Measurements from ENCODE around the gene EFCAB6. TPM values are rescaled to one million over a fixed set of nuclear protein-coding genes. Genes with fewer than 3 reads are reported as not detected.

The EFCAB6 gene
- total and polyA plus RNA-seq, 4 donors = 0.14 to 2.1 (median 0.53) TPM

GRCh38 chr22:43483669-43484068 is 328.4 kb downstream of the EFCAB6 start (continued):
- no peak for TF ChIP-seq CTCF (IDR thresholded peaks at IDR 0.05; ENCODE audit: low read depth, low read length, missing input control)
- no peak for TF ChIP-seq FOXA1 (IDR thresholded peaks at IDR 0.05)
- TF ChIP-seq HNF4G (IDR thresholded peaks at IDR 0.05) = no peak
- TF ChIP-seq GABPA (IDR thresholded peaks at IDR 0.05 in 1 of 2, conservative IDR thresholded peaks at IDR 0.05 in 1 of 2) = no peak
- TF ChIP-seq TAF1 (conservative IDR thresholded peaks at IDR 0.05) = no peak
- TF ChIP-seq YY1 (IDR thresholded peaks at IDR 0.05) = no peak
- no peak for TF ChIP-seq EGR1 (IDR thresholded peaks at IDR 0.05; ENCODE audit: low read depth in 2 of 2)
- no peak for TF ChIP-seq RXRA (IDR thresholded peaks at IDR 0.05)
- TF ChIP-seq MAX (IDR thresholded peaks at IDR 0.05) = no peak
- TF ChIP-seq SP1 (IDR thresholded peaks at IDR 0.05) = no peak

- no peak for DNase-seq (ENCODE audit: low spot score)
- Histone ChIP-seq H3K27me3 (ENCODE audit: control insufficient read depth in 4 of 4, insufficient read depth in 4 of 4, low read length in 3 of 4) (no peaks in the 10 kb centered on the region), H3K4me1 (ENCODE audit: control insufficient read depth in 4 of 4, insufficient read depth in 4 of 4, low read length in 3 of 4) (peaks cover 0 to 5% (median 0%) of the 10 kb centered on the region in 4 donors), H3K36me3 (ENCODE audit: control insufficient read depth in 4 of 4, insufficient read depth in 3 of 4, low read depth in 1 of 4, low read length in 3 of 4) (no peaks in the 10 kb centered on the region), H3K4me3 (ENCODE audit: low read depth in 1 of 3, low read length in 3 of 3) (no peak overlapping the region), H3K27ac (ENCODE audit: low read depth in 1 of 2, low read length in 2 of 2) (no peak overlapping the region), H3K9ac (ENCODE audit: low read depth in 1 of 2, low read length in 2 of 2) (no peak overlapping the region), H3K9me3 (ENCODE audit: control insufficient read depth in 4 of 4, low read length in 3 of 4) (no peaks in the 10 kb centered on the region)
- WGBS = 87% methylated on average over 13 of the region's 13 CpGs
- TF ChIP-seq HNF4G (IDR thresholded peaks at IDR 0.05) = no peak
- TF ChIP-seq SP1 (IDR thresholded peaks at IDR 0.05) = no peak
- TF ChIP-seq NR2F2 (IDR thresholded peaks at IDR 0.05) = no peak
- TF ChIP-seq ZBTB33 (IDR thresholded peaks at IDR 0.05) = no peak
- TF ChIP-seq ATF3 (IDR thresholded peaks at IDR 0.05) = no peak
- TF ChIP-seq RAD21 (IDR thresholded peaks at IDR 0.05) = no peak
- no peak for TF ChIP-seq EGR1 (IDR thresholded peaks at IDR 0.05; ENCODE audit: low read depth in 2 of 2)
- TF ChIP-seq YY1 (IDR thresholded peaks at IDR 0.05) = no peak
Measured at GRCh38 chr22:43483266-43483665, 328.8 kb downstream of the EFCAB6 start.

- WGBS = 76% methylated on average over 8 of the region's 8 CpGs
- Histone ChIP-seq H3K4me3 (ENCODE audit: low read depth in 1 of 3, low read length in 3 of 3) (no peak overlapping the region), H3K4me1 (ENCODE audit: control insufficient read depth in 4 of 4, insufficient read depth in 4 of 4, low read length in 3 of 4) (peaks cover 0 to 5% (median 0%) of the 10 kb centered on the region in 4 donors), H3K27ac (ENCODE audit: low read depth in 1 of 2, low read length in 2 of 2) (no peak overlapping the region), H3K9ac (ENCODE audit: low read depth in 1 of 2, low read length in 2 of 2) (no peak overlapping the region), H3K36me3 (ENCODE audit: control insufficient read depth in 4 of 4, insufficient read depth in 3 of 4, low read depth in 1 of 4, low read length in 3 of 4) (no peaks in the 10 kb centered on the region), H3K9me3 (ENCODE audit: control insufficient read depth in 4 of 4, low read length in 3 of 4) (no peaks in the 10 kb centered on the region), H3K27me3 (ENCODE audit: control insufficient read depth in 4 of 4, insufficient read depth in 4 of 4, low read length in 3 of 4) (no peaks in the 10 kb centered on the region)
- no peak for DNase-seq (ENCODE audit: low spot score)
- TF ChIP-seq SP1 (IDR thresholded peaks at IDR 0.05) = no peak
- no peak for TF ChIP-seq RAD21 (IDR thresholded peaks at IDR 0.05)
- TF ChIP-seq RXRA (IDR thresholded peaks at IDR 0.05) = no peak
- TF ChIP-seq HNF4G (IDR thresholded peaks at IDR 0.05) = no peak
- no peak for TF ChIP-seq FOXA2 (IDR thresholded peaks at IDR 0.05)
- TF ChIP-seq TAF1 (conservative IDR thresholded peaks at IDR 0.05) = no peak
- no peak for TF ChIP-seq JUND (IDR thresholded peaks at IDR 0.05)
- TF ChIP-seq CTCF (IDR thresholded peaks at IDR 0.05; ENCODE audit: low read depth, low read length, missing input control) = no peak
- TF ChIP-seq HNF4A (conservative IDR thresholded peaks at IDR 0.05) = no peak
- no peak for TF ChIP-seq GABPA (IDR thresholded peaks at IDR 0.05 in 1 of 2, conservative IDR thresholded peaks at IDR 0.05 in 1 of 2)
- no peak for TF ChIP-seq EGR1 (IDR thresholded peaks at IDR 0.05; ENCODE audit: low read depth in 2 of 2)
- TF ChIP-seq FOXA1 (IDR thresholded peaks at IDR 0.05) = no peak
- no peak for TF ChIP-seq YY1 (IDR thresholded peaks at IDR 0.05)
- no peak for TF ChIP-seq ATF3 (IDR thresholded peaks at IDR 0.05)
- TF ChIP-seq MAX (IDR thresholded peaks at IDR 0.05) = no peak
- no peak for TF ChIP-seq ZBTB33 (IDR thresholded peaks at IDR 0.05)
- no peak for TF ChIP-seq NR2F2 (IDR thresholded peaks at IDR 0.05)
Measured at GRCh38 chr22:43482318-43482625, 329.8 kb downstream of the EFCAB6 start.
